Liver (tissue), 3 donors: Measurements from ENCODE around the gene GATB.

Experiments
- CTCF ChIP-seq: fragments of 150-350 bp; IDR thresholded peaks from 2 replicates; pipeline ENCODE4 v1.5.1; 2017; ENCODE audit warnings: improper control_type of control experiment, low read depth, low read length; ENCODE audit not compliant: missing input control
- SP1 ChIP-seq: IDR thresholded peaks from 2 replicates; pipeline ENCODE4 v1.6.1; 2018; ENCODE audit warnings: antibody characterized with exemption, mild to moderate bottlenecking
- TAF1 ChIP-seq: conservative IDR thresholded peaks from 2 replicates; pipeline ENCODE4 v1.6.1; 2016; ENCODE audit warnings: antibody characterized with exemption, mild to moderate bottlenecking
- YY1 ChIP-seq: IDR thresholded peaks from 2 replicates; pipeline ENCODE4 v1.6.1; 2016; ENCODE audit warnings: antibody characterized with exemption, mild to moderate bottlenecking
- TF ChIP-seq, protein P1 (sequence below): IDR thresholded peaks from 2 replicates; pipeline ENCODE4 v1.6.1; 2016; ENCODE audit warnings: antibody characterized with exemption, mild to moderate bottlenecking
- TF ChIP-seq, protein P2 (sequence below): IDR thresholded peaks from 2 replicates; pipeline ENCODE4 v1.6.1; 2016; ENCODE audit warnings: antibody characterized with exemption
- donor health status: healthy.
- donor health status: healthy.

DNA sequence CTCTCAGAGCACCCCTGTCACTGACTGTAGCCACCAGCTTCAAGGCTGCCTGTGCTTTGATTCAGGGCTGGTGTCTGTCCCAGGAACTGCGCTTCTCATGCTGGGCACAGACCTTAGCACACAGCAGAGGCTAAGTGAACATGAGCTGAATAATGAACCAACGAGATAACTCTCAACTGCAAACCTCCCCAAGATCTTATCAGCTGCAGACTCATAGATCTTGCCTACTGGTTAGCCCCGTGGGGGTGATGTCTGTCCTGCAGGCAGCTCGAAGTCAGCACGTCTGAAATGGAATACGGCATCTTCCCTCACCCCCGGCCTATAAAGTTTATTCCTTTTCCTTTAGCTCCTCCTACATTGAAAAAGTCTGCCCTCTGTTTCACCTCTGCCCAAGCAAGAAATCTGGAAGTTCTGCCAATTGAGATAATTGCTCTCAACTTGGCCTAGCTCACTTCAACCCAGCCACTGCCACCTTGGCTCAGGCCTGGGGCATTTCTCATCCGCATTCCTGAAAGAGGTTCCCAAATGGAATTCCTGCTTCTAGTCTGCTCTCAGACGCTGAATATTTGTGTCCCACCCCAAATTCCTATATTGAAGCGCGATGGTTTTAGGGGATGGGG, 73.7 kb downstream of the GATB start:
- TF ChIP-seq, protein P1, sequence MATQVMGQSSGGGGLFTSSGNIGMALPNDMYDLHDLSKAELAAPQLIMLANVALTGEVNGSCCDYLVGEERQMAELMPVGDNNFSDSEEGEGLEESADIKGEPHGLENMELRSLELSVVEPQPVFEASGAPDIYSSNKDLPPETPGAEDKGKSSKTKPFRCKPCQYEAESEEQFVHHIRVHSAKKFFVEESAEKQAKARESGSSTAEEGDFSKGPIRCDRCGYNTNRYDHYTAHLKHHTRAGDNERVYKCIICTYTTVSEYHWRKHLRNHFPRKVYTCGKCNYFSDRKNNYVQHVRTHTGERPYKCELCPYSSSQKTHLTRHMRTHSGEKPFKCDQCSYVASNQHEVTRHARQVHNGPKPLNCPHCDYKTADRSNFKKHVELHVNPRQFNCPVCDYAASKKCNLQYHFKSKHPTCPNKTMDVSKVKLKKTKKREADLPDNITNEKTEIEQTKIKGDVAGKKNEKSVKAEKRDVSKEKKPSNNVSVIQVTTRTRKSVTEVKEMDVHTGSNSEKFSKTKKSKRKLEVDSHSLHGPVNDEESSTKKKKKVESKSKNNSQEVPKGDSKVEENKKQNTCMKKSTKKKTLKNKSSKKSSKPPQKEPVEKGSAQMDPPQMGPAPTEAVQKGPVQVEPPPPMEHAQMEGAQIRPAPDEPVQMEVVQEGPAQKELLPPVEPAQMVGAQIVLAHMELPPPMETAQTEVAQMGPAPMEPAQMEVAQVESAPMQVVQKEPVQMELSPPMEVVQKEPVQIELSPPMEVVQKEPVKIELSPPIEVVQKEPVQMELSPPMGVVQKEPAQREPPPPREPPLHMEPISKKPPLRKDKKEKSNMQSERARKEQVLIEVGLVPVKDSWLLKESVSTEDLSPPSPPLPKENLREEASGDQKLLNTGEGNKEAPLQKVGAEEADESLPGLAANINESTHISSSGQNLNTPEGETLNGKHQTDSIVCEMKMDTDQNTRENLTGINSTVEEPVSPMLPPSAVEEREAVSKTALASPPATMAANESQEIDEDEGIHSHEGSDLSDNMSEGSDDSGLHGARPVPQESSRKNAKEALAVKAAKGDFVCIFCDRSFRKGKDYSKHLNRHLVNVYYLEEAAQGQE, result no peak
- no peak for TF ChIP-seq CTCF
- TF ChIP-seq SP1, result no peak
- TF ChIP-seq, protein P2, sequence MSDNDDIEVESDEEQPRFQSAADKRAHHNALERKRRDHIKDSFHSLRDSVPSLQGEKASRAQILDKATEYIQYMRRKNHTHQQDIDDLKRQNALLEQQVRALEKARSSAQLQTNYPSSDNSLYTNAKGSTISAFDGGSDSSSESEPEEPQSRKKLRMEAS, result no peak
- no peak for TF ChIP-seq YY1
- TF ChIP-seq TAF1, result no peak
